SK-N-SH (cell line): ENCODE measurements around the gene SV2C. TPM values are rescaled to one million over a fixed set of nuclear protein-coding genes. Genes with fewer than 3 reads are reported as not detected.

Source experiments
- CTCF ChIA-PET: fragments of 300-600, 350-600 bp; formaldehyde crosslinking; extraction: SDS; loops from one replicate; lab custom pipeline; 2021; lab: Yijun Ruan, JAX
- POLR2A ChIA-PET: fragments of 350-600 bp; sonication (Branson Sonifier 250); formaldehyde crosslinking; extraction: SDS; loops from one replicate; lab custom pipeline; 2020; ENCODE audit warnings: antibody characterized with exemption, inconsistent platforms; lab: Yijun Ruan, JAX
- DNase-seq: peaks from one replicate; pipeline ENCODE4 v3.0.0; 2012
- H2AFZ ChIP-seq: fragments of 200-600 bp; sonication (generic); 2 replicates; pipeline ENCODE4 v1.8.1; 2016; ENCODE audit warnings: antibody characterized with exemption, mild to moderate bottlenecking, low read depth
- H3F3A ChIP-seq: fragments of 200-600 bp; sonication (generic); replicated peaks from 2 replicates; pipeline ENCODE3; 2016; ENCODE audit warnings: antibody characterized with exemption, mild to moderate bottlenecking; ENCODE audit not compliant: insufficient read depth
- H3K27ac ChIP-seq, 2 experiments: fragments of 200-500 bp in 1 of 2; fragments of 200-600 bp in 1 of 2; sonication (Bioruptor generic) in 1 of 2; sonication (generic), shearing (Covaris generic) in 1 of 2; 2 replicates each; pipeline versions ENCODE4 v1.5.1 to v1.6.1; 2014 to 2016; ENCODE audit warnings: low read depth in 2 of 2, inconsistent platforms in 1 of 2, low read length in 1 of 2, mild to moderate bottlenecking in 1 of 2, mixed read lengths in 1 of 2
- H3K27me3 ChIP-seq: fragments of 200-600 bp; sonication (generic), shearing (Covaris generic); 2 replicates; pipeline ENCODE4 v1.6.1; 2016; ENCODE audit warnings: mixed run types; ENCODE audit not compliant: insufficient read depth
- H3K36me3 ChIP-seq, 2 experiments: fragments of 200-500 bp in 1 of 2; fragments of 200-600 bp in 1 of 2; sonication (Bioruptor generic) in 1 of 2; sonication (generic) in 1 of 2; replicated peaks in 1 of 2; 2 replicates each; pipeline versions ENCODE3 to v1.5.1; 2014 to 2016; ENCODE audit warnings: low read length in 1 of 2, mild to moderate bottlenecking in 1 of 2; ENCODE audit not compliant: insufficient read depth in 2 of 2, control insufficient read depth in 1 of 2
- H3K4me1 ChIP-seq, 2 experiments: fragments of 200-500 bp in 1 of 2; fragments of 200-600 bp in 1 of 2; sonication (Bioruptor generic) in 1 of 2; sonication (generic), shearing (Covaris generic) in 1 of 2; 2 replicates each; pipeline versions ENCODE4 v1.5.1 to v1.6.1; 2014 to 2016; ENCODE audit warnings: low read depth in 1 of 2, low read length in 1 of 2, mixed run types in 1 of 2; ENCODE audit not compliant: insufficient read depth in 2 of 2, control insufficient read depth in 1 of 2
- H3K4me2 ChIP-seq: fragments of 200-600 bp; sonication (generic), shearing (Covaris generic); 2 replicates; pipeline ENCODE4 v1.6.1; 2017; ENCODE audit warnings: mixed run types
- H3K4me3 ChIP-seq, 2 experiments: fragments of 200-500 bp in 1 of 2; fragments of 200-600 bp in 1 of 2; sonication (Bioruptor generic) in 1 of 2; sonication (generic), shearing (Covaris generic) in 1 of 2; 2 replicates each; pipeline versions ENCODE4 v1.5.1 to v1.8.1; 2014 to 2016; ENCODE audit warnings: low read depth in 2 of 2, inconsistent platforms in 1 of 2, low read length in 1 of 2, mild to moderate bottlenecking in 1 of 2, mixed read lengths in 1 of 2, moderate library complexity in 1 of 2
- H3K79me2 ChIP-seq: fragments of 200-600 bp; sonication (generic); 2 replicates; pipeline ENCODE4 v1.8.1; 2017; ENCODE audit warnings: mild to moderate bottlenecking; ENCODE audit not compliant: insufficient read depth
- H3K9ac ChIP-seq: fragments of 200-600 bp; sonication (generic); 2 replicates; pipeline ENCODE4 v1.6.1; 2017; ENCODE audit warnings: mixed run types
- H3K9me2 ChIP-seq: fragments of 200-600 bp; sonication (generic); 2 replicates; pipeline ENCODE4 v1.6.1; 2017; ENCODE audit warnings: mixed run types
- H3K9me3 ChIP-seq: fragments of 200-600 bp; sonication (generic); 2 replicates; pipeline ENCODE4 v1.6.1; 2017; ENCODE audit warnings: mixed run types, mild to moderate bottlenecking, moderate library complexity
- H4K20me1 ChIP-seq: fragments of 200-600 bp; sonication (generic); 2 replicates; pipeline ENCODE4 v1.6.1; 2017; ENCODE audit warnings: mild to moderate bottlenecking, mixed run types; ENCODE audit not compliant: insufficient read depth
- CHD2 ChIP-seq: fragments of 150-350 bp; IDR thresholded peaks from 2 replicates; pipeline ENCODE4 v1.6.1; 2018; ENCODE audit warnings: low read length; ENCODE audit not compliant: partially characterized antibody
- ELF1 ChIP-seq: IDR thresholded peaks from 2 replicates; pipeline ENCODE4 v1.4.0; 2012
- FOSL2 ChIP-seq: IDR thresholded peaks from 2 replicates; pipeline ENCODE4 v1.4.0; 2012; ENCODE audit warnings: low read depth, mild to moderate bottlenecking, moderate library complexity, borderline replicate concordance
- FOXJ3 ChIP-seq: sonication (generic); formaldehyde crosslinking; IDR thresholded peaks from 2 replicates; pipeline ENCODE4 v1.5.1; 2020; ENCODE audit warnings: mild to moderate bottlenecking, missing genetic modification reagents
- FOXM1 ChIP-seq: IDR thresholded peaks from 2 replicates; pipeline ENCODE4 v1.4.0; 2012; ENCODE audit warnings: low read depth, mild to moderate bottlenecking
- GABPA ChIP-seq: IDR thresholded peaks from 2 replicates; pipeline ENCODE4 v1.4.0; 2012; ENCODE audit warnings: low read depth, mild to moderate bottlenecking
- GATA2 ChIP-seq: sonication (generic); formaldehyde crosslinking; IDR thresholded peaks from 2 replicates; pipeline ENCODE4 v1.5.0; 2020; ENCODE audit warnings: mild to moderate bottlenecking, missing genetic modification reagents
- IRF3 ChIP-seq: fragments of 150-350 bp; IDR thresholded peaks from 2 replicates; pipeline ENCODE4 v1.6.1; 2016; ENCODE audit warnings: mild to moderate bottlenecking, low read depth, low read length
- JUND ChIP-seq: IDR thresholded peaks from 2 replicates; pipeline ENCODE4 v1.4.0; 2012
- RAD21 ChIP-seq: IDR thresholded peaks from 2 replicates; pipeline ENCODE4 v1.6.1; 2012; ENCODE audit warnings: mild to moderate bottlenecking, low read length
- RFX5 ChIP-seq: IDR thresholded peaks from 2 replicates; pipeline ENCODE4 v1.6.1; 2012; ENCODE audit warnings: mild to moderate bottlenecking, improper control_type of control experiment, low read length
- TCF12 ChIP-seq: IDR thresholded peaks from 2 replicates; pipeline ENCODE4 v1.4.0; 2012
- TEAD4 ChIP-seq: IDR thresholded peaks from 2 replicates; pipeline ENCODE4 v1.4.0; 2012; ENCODE audit warnings: mild to moderate bottlenecking, borderline replicate concordance; ENCODE audit not compliant: insufficient read depth
- WGBS: methylation state at CpG from one replicate; pipeline ENCODE4 v1.1.6; 2017; ENCODE audit warnings: low lambda C conversion rate; 5-methylcytosine and 5-hydroxymethylcytosine counted together
- polyA plus RNA-seq, 3 experiments: library from polyadenylated mRNA; depleted of rRNA; stranded (reverse); fragments of >200 nt; gene quantifications; 2 replicates each; pipeline ENCODE4 v1.2.3, GENCODE V29; 2012
- TF ChIP-seq, protein P1 (sequence below): fragments of 200-600 bp; sonication (generic); IDR thresholded peaks from 2 replicates; pipeline ENCODE4 v1.6.1; 2017; ENCODE audit warnings: antibody characterized with exemption, mild to moderate bottlenecking, moderate library complexity
- TF ChIP-seq, protein P2 (sequence below): IDR thresholded peaks from 2 replicates; pipeline ENCODE4 v1.4.0; 2012; ENCODE audit warnings: low read depth, borderline replicate concordance
- TF ChIP-seq, protein P3 (sequence below): IDR thresholded peaks from 2 replicates; pipeline ENCODE4 v1.4.0; 2012; ENCODE audit warnings: low read depth, borderline replicate concordance

Gene SV2C
- polyA plus RNA-seq, 1 of the 3 experiments (the other 2 are of a cell fraction), result 0.05 TPM

DNA sequence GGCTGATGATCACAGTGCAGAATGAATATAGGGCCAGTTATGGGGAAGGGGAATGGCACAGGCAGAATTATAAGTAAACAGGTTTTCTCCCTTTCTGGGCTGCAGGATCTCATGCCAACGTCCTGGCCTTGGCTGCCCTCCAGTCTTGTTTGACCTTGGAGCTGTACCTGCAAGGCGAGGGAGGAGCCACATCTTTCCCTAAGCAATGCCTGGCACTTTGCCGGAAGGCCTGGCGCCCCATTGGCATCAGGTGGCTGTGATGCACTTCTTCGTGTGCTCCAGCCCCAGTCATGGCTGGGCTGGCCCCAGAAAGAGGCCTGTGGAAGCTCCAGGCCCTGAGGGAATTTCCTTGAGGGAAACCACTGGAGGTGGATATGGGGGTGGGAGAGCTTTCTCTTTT is 303.2 kb downstream of the SV2C start:
- Histone ChIP-seq H3K4me1 (peaks cover 0 to 12% of the 10 kb centered on the region in 2 experiments; a peak in 1 of 4 replicates), H3K9me3 (no peaks in the 10 kb centered on the region), H3K27ac (no peak overlapping the region), H3K4me2 (no peak overlapping the region), H3K9me2 (no peaks in the 10 kb centered on the region), H3K9ac (no peak overlapping the region), H4K20me1 (no peaks in the 10 kb centered on the region), H3K4me3 (no peak overlapping the region), H3K27me3 (no peaks in the 10 kb centered on the region; the same call in 1 of the 2 replicates), H2AFZ (no peak overlapping the region), H3K36me3 (no peaks in the 10 kb centered on the region), H3F3A (no peaks in the 10 kb centered on the region), H3K79me2 (no peaks in the 10 kb centered on the region)
- DNase-seq, result no peak
- 47% methylated on average over 5 of the region's 5 CpGs for WGBS
- ChIA-PET POLR2A (no interaction called here), CTCF (interaction anchor here (0.9 to 1.7 kb wide), 5 partner anchors 10 to 388 kb away, joined by 3 to 6 read pairs (median 4); no protein-coding TSS in a partner anchor)
- no peak for TF ChIP-seq JUND
- TF ChIP-seq FOXJ3 (CRISPR knock-in tag), result no peak
- TF ChIP-seq TCF12, result no peak
- no peak for TF ChIP-seq FOSL2
- TF ChIP-seq GABPA, result no peak
- TF ChIP-seq, protein P1, sequence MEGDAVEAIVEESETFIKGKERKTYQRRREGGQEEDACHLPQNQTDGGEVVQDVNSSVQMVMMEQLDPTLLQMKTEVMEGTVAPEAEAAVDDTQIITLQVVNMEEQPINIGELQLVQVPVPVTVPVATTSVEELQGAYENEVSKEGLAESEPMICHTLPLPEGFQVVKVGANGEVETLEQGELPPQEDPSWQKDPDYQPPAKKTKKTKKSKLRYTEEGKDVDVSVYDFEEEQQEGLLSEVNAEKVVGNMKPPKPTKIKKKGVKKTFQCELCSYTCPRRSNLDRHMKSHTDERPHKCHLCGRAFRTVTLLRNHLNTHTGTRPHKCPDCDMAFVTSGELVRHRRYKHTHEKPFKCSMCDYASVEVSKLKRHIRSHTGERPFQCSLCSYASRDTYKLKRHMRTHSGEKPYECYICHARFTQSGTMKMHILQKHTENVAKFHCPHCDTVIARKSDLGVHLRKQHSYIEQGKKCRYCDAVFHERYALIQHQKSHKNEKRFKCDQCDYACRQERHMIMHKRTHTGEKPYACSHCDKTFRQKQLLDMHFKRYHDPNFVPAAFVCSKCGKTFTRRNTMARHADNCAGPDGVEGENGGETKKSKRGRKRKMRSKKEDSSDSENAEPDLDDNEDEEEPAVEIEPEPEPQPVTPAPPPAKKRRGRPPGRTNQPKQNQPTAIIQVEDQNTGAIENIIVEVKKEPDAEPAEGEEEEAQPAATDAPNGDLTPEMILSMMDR, result no peak
- TF ChIP-seq, protein P2, sequence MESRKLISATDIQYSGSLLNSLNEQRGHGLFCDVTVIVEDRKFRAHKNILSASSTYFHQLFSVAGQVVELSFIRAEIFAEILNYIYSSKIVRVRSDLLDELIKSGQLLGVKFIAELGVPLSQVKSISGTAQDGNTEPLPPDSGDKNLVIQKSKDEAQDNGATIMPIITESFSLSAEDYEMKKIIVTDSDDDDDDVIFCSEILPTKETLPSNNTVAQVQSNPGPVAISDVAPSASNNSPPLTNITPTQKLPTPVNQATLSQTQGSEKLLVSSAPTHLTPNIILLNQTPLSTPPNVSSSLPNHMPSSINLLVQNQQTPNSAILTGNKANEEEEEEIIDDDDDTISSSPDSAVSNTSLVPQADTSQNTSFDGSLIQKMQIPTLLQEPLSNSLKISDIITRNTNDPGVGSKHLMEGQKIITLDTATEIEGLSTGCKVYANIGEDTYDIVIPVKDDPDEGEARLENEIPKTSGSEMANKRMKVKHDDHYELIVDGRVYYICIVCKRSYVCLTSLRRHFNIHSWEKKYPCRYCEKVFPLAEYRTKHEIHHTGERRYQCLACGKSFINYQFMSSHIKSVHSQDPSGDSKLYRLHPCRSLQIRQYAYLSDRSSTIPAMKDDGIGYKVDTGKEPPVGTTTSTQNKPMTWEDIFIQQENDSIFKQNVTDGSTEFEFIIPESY, result no peak
- no peak for TF ChIP-seq ELF1
- TF ChIP-seq FOXM1, result no peak
- no peak for TF ChIP-seq TEAD4
- TF ChIP-seq RFX5, result no peak
- no peak for TF ChIP-seq GATA2 (CRISPR knock-in tag)
- no peak for TF ChIP-seq IRF3
- TF ChIP-seq, protein P3, sequence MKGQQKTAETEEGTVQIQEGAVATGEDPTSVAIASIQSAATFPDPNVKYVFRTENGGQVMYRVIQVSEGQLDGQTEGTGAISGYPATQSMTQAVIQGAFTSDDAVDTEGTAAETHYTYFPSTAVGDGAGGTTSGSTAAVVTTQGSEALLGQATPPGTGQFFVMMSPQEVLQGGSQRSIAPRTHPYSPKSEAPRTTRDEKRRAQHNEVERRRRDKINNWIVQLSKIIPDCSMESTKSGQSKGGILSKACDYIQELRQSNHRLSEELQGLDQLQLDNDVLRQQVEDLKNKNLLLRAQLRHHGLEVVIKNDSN, result no peak
- no peak for TF ChIP-seq CHD2
- no peak for TF ChIP-seq RAD21
